B cell (primary cell): ENCODE measurements around the gene NCOA3. TPM values are rescaled to one million over a fixed set of nuclear protein-coding genes. Genes with fewer than 3 reads are reported as not detected.

Source experiments
- ATAC-seq: fragments of 200-7000 bp; cut with Tn5 transposase; one replicate; pipeline ENCODE4 v1.10.0; 2021; ENCODE audit warnings: low read depth, mild to moderate bottlenecking, moderate number of reproducible peaks, moderate library complexity
- CTCF ChIA-PET: fragments of 350-600 bp; sonication (Branson Sonifier 250); formaldehyde crosslinking; loops from one replicate; lab custom pipeline; 2021; ENCODE audit warnings: antibody characterized with exemption, inconsistent platforms; lab: Charles Lee
- POLR2A ChIA-PET: fragments of 350-600 bp; sonication (Branson Sonifier 250); formaldehyde crosslinking; loops from one replicate; lab custom pipeline; 2021; ENCODE audit warnings: antibody characterized with exemption; lab: Charles Lee
- DNase-seq: peaks from one replicate; pipeline ENCODE4 v3.0.0; 2013
- H2AFZ ChIP-seq: 2 replicates; pipeline ENCODE4 v1.6.1; 2012; ENCODE audit warnings: mild to moderate bottlenecking, low read depth, low read length; ENCODE audit not compliant: insufficient read depth, poor library complexity, severe bottlenecking
- H3K27ac ChIP-seq, 2 donors: 1 replicate in 1 of 2; 2 replicates in 1 of 2; pipeline ENCODE4 v1.5.1; 2012 to 2013; ENCODE audit warnings: low read length in 2 of 2, mild to moderate bottlenecking in 2 of 2, moderate library complexity in 1 of 2
- H3K27me3 ChIP-seq, 4 experiments: fragments of 200-600 bp in 1 of 4; sonication (generic) in 1 of 4; replicated peaks in 1 of 4; 1 replicate in 2 of 4; 2 replicates in 2 of 4; pipeline versions ENCODE4 v1.6.1 to v1.7.0; 2013 to 2016; ENCODE audit warnings: low read length in 3 of 4, mild to moderate bottlenecking in 2 of 4, mixed read lengths in 1 of 4, moderate library complexity in 1 of 4; ENCODE audit not compliant: insufficient read depth in 4 of 4, control insufficient read depth in 3 of 4; ENCODE audit errors: control extremely low read depth in 1 of 4
- H3K36me3 ChIP-seq, 2 experiments: replicated peaks in 1 of 2; 1 replicate in 1 of 2; 2 replicates in 1 of 2; pipeline versions ENCODE4 v1.6.1 to v1.7.1; 2013; ENCODE audit warnings: low read length in 1 of 2; ENCODE audit not compliant: insufficient read depth in 2 of 2, control insufficient read depth in 1 of 2; ENCODE audit errors: control extremely low read depth in 1 of 2, extremely low read depth in 1 of 2
- H3K4me1 ChIP-seq, 2 donors: fragments of 200-600 bp in 1 of 2; sonication (generic) in 1 of 2; 1 replicate in 1 of 2; 2 replicates in 1 of 2; pipeline versions ENCODE4 v1.5.1 to v1.6.1; 2013 to 2017; ENCODE audit warnings: low read length in 2 of 2; ENCODE audit not compliant: control insufficient read depth in 2 of 2, insufficient read depth in 2 of 2
- H3K4me2 ChIP-seq: replicated peaks from 2 replicates; pipeline ENCODE3; 2012; ENCODE audit warnings: mild to moderate bottlenecking, low read depth, low read length; ENCODE audit not compliant: poor library complexity, severe bottlenecking
- H3K4me3 ChIP-seq, 5 experiments: fragments of 200-600 bp in 1 of 5; sonication (generic) in 1 of 5; 1 replicate in 3 of 5; 2 replicates in 2 of 5; pipeline versions ENCODE4 v1.5.1 to v1.7.0; 2011 to 2016; ENCODE audit warnings: low read length in 4 of 5, mild to moderate bottlenecking in 4 of 5, low read depth in 2 of 5, control low read depth in 1 of 5, moderate library complexity in 1 of 5; ENCODE audit not compliant: insufficient read depth in 1 of 5; ENCODE audit errors: control extremely low read depth in 1 of 5, extremely low read depth in 1 of 5
- H3K79me2 ChIP-seq: fragments of 200-600 bp; sonication (generic); one replicate; pipeline ENCODE4 v1.6.0; 2016; ENCODE audit warnings: low read length; ENCODE audit not compliant: control insufficient read depth, insufficient read depth
- H3K9ac ChIP-seq: fragments of 200-600 bp; sonication (generic); 2 replicates; pipeline ENCODE4 v1.6.1; 2017; ENCODE audit warnings: mild to moderate bottlenecking, low read length, moderate library complexity
- H3K9me3 ChIP-seq, 3 donors: one replicate each; pipeline versions ENCODE4 v1.6.1 to v1.7.1; 2013; ENCODE audit warnings: low read length in 2 of 3; ENCODE audit not compliant: control insufficient read depth in 2 of 3, insufficient read depth in 1 of 3; ENCODE audit errors: control extremely low read depth in 1 of 3
- H4K20me1 ChIP-seq: 2 replicates; pipeline ENCODE4 v1.6.0; 2012; ENCODE audit warnings: mild to moderate bottlenecking, low read length; ENCODE audit not compliant: insufficient read depth, control insufficient read depth, poor library complexity, severe bottlenecking
- H3K27ac Mint-ChIP-seq: one replicate; pipeline ENCODE4 v1.8.0; 2021; ENCODE audit warnings: mixed read lengths
- H3K27me3 Mint-ChIP-seq: one replicate; pipeline ENCODE4 v1.8.0; 2021; ENCODE audit warnings: mixed read lengths
- H3K4me1 Mint-ChIP-seq: one replicate; pipeline ENCODE4 v1.8.0; 2021; ENCODE audit warnings: mixed read lengths
- H3K4me3 Mint-ChIP-seq: one replicate; pipeline ENCODE4 v1.8.0; 2021; ENCODE audit warnings: mixed read lengths
- H3K9me3 Mint-ChIP-seq: one replicate; pipeline ENCODE4 v1.8.0; 2022; ENCODE audit warnings: mixed read lengths; ENCODE audit not compliant: insufficient read depth
- EZH2 ChIP-seq: IDR thresholded peaks from 2 replicates; pipeline ENCODE4 v1.6.1; 2012; ENCODE audit warnings: borderline replicate concordance, low read depth, mild to moderate bottlenecking, moderate library complexity, low read length; ENCODE audit not compliant: insufficient read depth, poor library complexity, severe bottlenecking
- WGBS: methylation state at CpG from one replicate; pipeline ENCODE4 v1.1.5; 2013; ENCODE audit warnings: missing lambda C conversion rate; ENCODE audit not compliant: insufficient coverage; 5-methylcytosine and 5-hydroxymethylcytosine counted together
- intact Hi-C: fragments of 100-400 bp; cut with micrococcal nuclease; formaldehyde crosslinking; loops from one replicate; pipeline ENCODE4 v1.10.0; 2022
- polyA plus RNA-seq: library from polyadenylated mRNA; depleted of rRNA; stranded (reverse); fragments of >200 nt; gene quantifications from 2 replicates; pipeline ENCODE4 v1.2.3, GENCODE V29; 2012
- total RNA-seq, 2 donors: library from RNA; stranded (reverse); fragments of 120-200 nt in 1 of 2; gene quantifications; 1 replicate in 1 of 2; 2 replicates in 1 of 2; pipeline versions ENCODE4 v1.2.3 to v1.2.4, GENCODE V29; 2013 to 2022
- TF ChIP-seq, protein P1 (sequence below): fragments of 200-600 bp; IDR thresholded peaks from one replicate; pipeline ENCODE4 v1.8.0; 2022; ENCODE audit warnings: antibody characterized with exemption, mild to moderate bottlenecking

The NCOA3 gene
- total and polyA plus RNA-seq, 2 donors (not counting 1 experiment from before 2014, with no cell fraction given), result 54.0 to 309 TPM

DNA sequence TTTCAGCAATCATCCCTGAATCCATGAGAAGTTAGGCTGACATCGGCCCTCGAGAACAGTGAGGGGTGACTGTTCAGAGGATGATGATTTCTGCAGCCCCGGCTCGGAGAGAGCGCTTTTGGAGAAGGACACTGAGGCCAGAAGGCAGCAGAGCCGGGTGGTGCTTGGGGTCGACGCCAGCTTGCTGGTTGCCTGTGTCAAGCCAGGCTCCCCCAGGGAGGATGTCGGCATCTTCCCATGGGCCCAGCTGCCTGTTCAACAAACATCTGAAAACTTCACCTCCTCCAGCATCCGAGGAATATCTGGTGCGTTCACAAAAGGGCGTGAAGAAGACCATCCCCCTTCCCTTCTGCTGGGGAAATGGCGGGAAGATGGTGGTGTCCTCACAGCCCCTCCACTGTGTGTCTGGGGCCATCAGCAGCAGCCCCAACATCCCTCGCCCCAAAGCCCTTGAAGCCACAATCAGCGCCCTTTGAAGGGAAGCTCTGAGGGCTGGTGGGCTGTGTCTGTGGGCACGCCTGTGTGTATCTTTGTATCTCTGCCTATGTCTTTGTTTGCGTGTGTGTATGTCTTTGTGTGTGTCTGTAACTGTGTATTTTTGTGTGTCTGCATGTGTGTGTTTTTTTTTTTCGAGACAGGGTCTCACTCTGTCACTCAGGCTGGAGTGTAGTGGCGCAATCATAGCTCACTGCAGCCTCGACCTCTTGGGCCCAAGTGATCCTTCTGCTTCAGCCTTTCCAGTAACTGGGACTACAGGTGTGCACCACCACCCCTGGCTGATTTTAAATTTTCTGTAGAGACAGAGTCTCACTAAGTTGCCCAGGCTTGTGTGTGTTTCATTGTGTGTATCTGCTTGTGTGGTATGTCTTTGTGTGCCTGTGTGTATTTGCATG is 185.7 kb downstream of the NCOA3 start:
- Mint-ChIP-seq H3K27ac (no peak overlapping the region), H3K27me3 (peaks cover 4% of the 10 kb centered on the region), H3K4me3 (no peak overlapping the region), H3K4me1 (no peaks in the 10 kb centered on the region), H3K9me3 (no peaks in the 10 kb centered on the region)
- ATAC-seq (no peak), DNase-seq (no peak)
- Histone ChIP-seq H3K4me1 (no peaks in the 10 kb centered on the region), H3K4me3 (no peak overlapping the region), H3K27me3 (no peaks in the 10 kb centered on the region), H3K79me2 (no peaks in the 10 kb centered on the region), H3K9ac (no peak overlapping the region), H3K27ac (no peak overlapping the region), H3K36me3 (no peaks in the 10 kb centered on the region), H4K20me1 (no peaks in the 10 kb centered on the region), H2AFZ (no peak overlapping the region), H3K4me2 (no peak overlapping the region), H3K9me3 (peaks cover 1 to 45% (median 25%) of the 10 kb centered on the region in 3 donors)
- intact Hi-C loops, result no loop called here
- ChIA-PET CTCF (interaction anchor here (0.9 to 1.0 kb wide), 2 partner anchors 935 to 973 kb away, joined by 3 read pairs; no protein-coding TSS in a partner anchor), POLR2A (no interaction called here)
- WGBS, result 96% methylated on average over 19 of the region's 20 CpGs
- TF ChIP-seq, protein P1, sequence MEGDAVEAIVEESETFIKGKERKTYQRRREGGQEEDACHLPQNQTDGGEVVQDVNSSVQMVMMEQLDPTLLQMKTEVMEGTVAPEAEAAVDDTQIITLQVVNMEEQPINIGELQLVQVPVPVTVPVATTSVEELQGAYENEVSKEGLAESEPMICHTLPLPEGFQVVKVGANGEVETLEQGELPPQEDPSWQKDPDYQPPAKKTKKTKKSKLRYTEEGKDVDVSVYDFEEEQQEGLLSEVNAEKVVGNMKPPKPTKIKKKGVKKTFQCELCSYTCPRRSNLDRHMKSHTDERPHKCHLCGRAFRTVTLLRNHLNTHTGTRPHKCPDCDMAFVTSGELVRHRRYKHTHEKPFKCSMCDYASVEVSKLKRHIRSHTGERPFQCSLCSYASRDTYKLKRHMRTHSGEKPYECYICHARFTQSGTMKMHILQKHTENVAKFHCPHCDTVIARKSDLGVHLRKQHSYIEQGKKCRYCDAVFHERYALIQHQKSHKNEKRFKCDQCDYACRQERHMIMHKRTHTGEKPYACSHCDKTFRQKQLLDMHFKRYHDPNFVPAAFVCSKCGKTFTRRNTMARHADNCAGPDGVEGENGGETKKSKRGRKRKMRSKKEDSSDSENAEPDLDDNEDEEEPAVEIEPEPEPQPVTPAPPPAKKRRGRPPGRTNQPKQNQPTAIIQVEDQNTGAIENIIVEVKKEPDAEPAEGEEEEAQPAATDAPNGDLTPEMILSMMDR, result no peak
- TF ChIP-seq EZH2, result no peak
